Measurements from ENCODE around the gene SDCBP2. TPM values are rescaled to one million over a fixed set of nuclear protein-coding genes. Genes with fewer than 3 reads are reported as not detected.

Gene SDCBP2
- total RNA-seq, 1 experiment from 2014 or later: 3.3 TPM

GRCh38 chr20:1295276-1295930 is 33.5 kb downstream of the SDCBP2 start:
- POLR2A ChIA-PET: no interaction called here
- Mint-ChIP-seq H3K27ac (no peak overlapping the region), H3K36me3 (no peaks in the 10 kb centered on the region)

GRCh38 chr20:1294497-1294896 is 34.4 kb downstream of the SDCBP2 start:
- DNase-seq (ENCODE audit: low spot score): no peak
- Mint-ChIP-seq H3K27ac (no peak overlapping the region), H3K4me3 (no peak overlapping the region), H3K27me3 (ENCODE audit: low read depth) (no peaks in the 10 kb centered on the region), H3K4me1 (no peaks in the 10 kb centered on the region), H3K9me3 (no peaks in the 10 kb centered on the region), H3K36me3 (no peaks in the 10 kb centered on the region)
- ATAC-seq: no peak
- POLR2A ChIA-PET: no interaction called here
- CTCF ChIA-PET: no interaction called here
- no peak for TF ChIP-seq MXD4 (CRISPR knock-in tag; IDR thresholded peaks at IDR 0.05; ENCODE audit: borderline replicate concordance)
- no peak for TF ChIP-seq MLX (CRISPR knock-in tag; IDR thresholded peaks at IDR 0.05)
- no peak for TF ChIP-seq JUN (CRISPR knock-in tag; IDR thresholded peaks at IDR 0.05)
- no peak for TF ChIP-seq FOXP1 (CRISPR knock-in tag; IDR thresholded peaks at IDR 0.05; ENCODE audit: borderline replicate concordance)
- TF ChIP-seq ZNF425 (CRISPR knock-in tag; conservative IDR thresholded peaks at IDR 0.05): no peak
- TF ChIP-seq NFYB (CRISPR knock-in tag; conservative IDR thresholded peaks at IDR 0.05; ENCODE audit: low read depth): no peak
- no peak for TF ChIP-seq CREM (CRISPR knock-in tag; IDR thresholded peaks at IDR 0.05)
- no peak for TF ChIP-seq SP1 (CRISPR knock-in tag; conservative IDR thresholded peaks at IDR 0.05)
- no peak for TF ChIP-seq MAX (CRISPR knock-in tag; IDR thresholded peaks at IDR 0.05)
- no peak for TF ChIP-seq FOXK1 (CRISPR knock-in tag; IDR thresholded peaks at IDR 0.05)
- TF ChIP-seq ATF6 (CRISPR knock-in tag; IDR thresholded peaks at IDR 0.05): no peak
- no peak for TF ChIP-seq ZNF232 (CRISPR knock-in tag; IDR thresholded peaks at IDR 0.05)
- no peak for TF ChIP-seq ZNF396 (CRISPR knock-in tag; IDR thresholded peaks at IDR 0.05; ENCODE audit: borderline replicate concordance)
- TF ChIP-seq CBFB (CRISPR knock-in tag; IDR thresholded peaks at IDR 0.05; ENCODE audit: low read depth): no peak
- TF ChIP-seq RELA (CRISPR knock-in tag; IDR thresholded peaks at IDR 0.05; ENCODE audit: borderline replicate concordance): no peak
- TF ChIP-seq PREB (CRISPR knock-in tag; IDR thresholded peaks at IDR 0.05; ENCODE audit: borderline replicate concordance): no peak
- no peak for TF ChIP-seq ZSCAN18 (CRISPR knock-in tag; IDR thresholded peaks at IDR 0.05)
- no peak for TF ChIP-seq ZNF219 (CRISPR knock-in tag; IDR thresholded peaks at IDR 0.05; ENCODE audit: borderline replicate concordance)
- no peak for TF ChIP-seq ATF1 (CRISPR knock-in tag; IDR thresholded peaks at IDR 0.05)

More at GRCh38 chr20:1295276-1295930, 33.5 kb downstream of the SDCBP2 start:
- H3K4me1 Mint-ChIP-seq: no peaks in the 10 kb centered on the region; the same call in 1 of the 2 replicates
- no peak for TF ChIP-seq NFYB (CRISPR knock-in tag; conservative IDR thresholded peaks at IDR 0.05; ENCODE audit: low read depth)
- TF ChIP-seq ZNF121 (CRISPR knock-in tag; IDR thresholded peaks at IDR 0.05): no peak
- TF ChIP-seq USF2 (CRISPR knock-in tag; IDR thresholded peaks at IDR 0.05): no peak
- no peak for TF ChIP-seq ATF2 (CRISPR knock-in tag; IDR thresholded peaks at IDR 0.05; ENCODE audit: borderline replicate concordance, low read depth)
- ATAC-seq: no peak
- no peaks in the 10 kb centered on the region for H3K27me3 Mint-ChIP-seq (ENCODE audit: low read depth)
- H3K9me3 Mint-ChIP-seq: no peaks in the 10 kb centered on the region
- DNase-seq (ENCODE audit: low spot score): no peak
- H3K4me3 Mint-ChIP-seq: no peak overlapping the region
- CTCF ChIA-PET: no interaction called here
